NCI-H2081 (cell line): ENCODE measurements around the gene ACTMAP.
"Not testable (repeated sequence)": the region's sequence is repeated elsewhere in the genome, so short reads cannot be mapped to it uniquely, and the experiment has no call there.

Experiments
- DNase-seq, 2 experiments: peaks; one replicate each; lab custom pipeline; 2025; lab: John Stamatoyannopoulos, UW

ACTMAP gene

GRCh38 chr19:40743926-40744325, 6.4 kb downstream of the ACTMAP start:
- no peak for DNase-seq

GRCh38 chr19:40742886-40743285, 7.4 kb downstream of the ACTMAP start:
- no peak for DNase-seq

- no peak for DNase-seq
Observed at GRCh38 chr19:40742477-40742876, 7.8 kb downstream of the ACTMAP start.

- no peak for DNase-seq
Observed at GRCh38 chr19:40741527-40742390, 8.5 kb downstream of the ACTMAP start.

- DNase-seq, result no peak
Observed at GRCh38 chr19:40740747-40741146, 9.5 kb downstream of the ACTMAP start.

GRCh38 chr19:40739871-40740703, 10.2 kb downstream of the ACTMAP start:
- no peak for DNase-seq

GRCh38 chr19:40739030-40739839, 11.0 kb downstream of the ACTMAP start:
- DNase-seq, result no peak

GRCh38 chr19:40737102-40737644, 13.1 kb downstream of the ACTMAP start:
- no peak for DNase-seq

GRCh38 chr19:40736661-40737060, 13.6 kb downstream of the ACTMAP start:
- no peak for DNase-seq

GRCh38 chr19:40735013-40735771, 15.1 kb downstream of the ACTMAP start:
- DNase-seq, result no peak

GRCh38 chr19:40733149-40733548, 17.1 kb downstream of the ACTMAP start:
- DNase-seq, result no peak

GRCh38 chr19:40732304-40732703, 18.0 kb downstream of the ACTMAP start:
- DNase-seq, result not testable (repeated sequence)

- DNase-seq, result not testable (repeated sequence)
Observed at GRCh38 chr19:40730065-40730464, 20.2 kb downstream of the ACTMAP start.

GRCh38 chr19:40726279-40726678, 24.0 kb downstream of the ACTMAP start:
- no peak for DNase-seq

GRCh38 chr19:40724855-40725254, 25.4 kb downstream of the ACTMAP start:
- DNase-seq, result no peak

GRCh38 chr19:40724315-40724714, 26.0 kb downstream of the ACTMAP start:
- no peak for DNase-seq

GRCh38 chr19:40723661-40724254, 26.5 kb downstream of the ACTMAP start:
- no peak for DNase-seq

- DNase-seq, result no peak
Observed at GRCh38 chr19:40721936-40722661, 28.2 kb downstream of the ACTMAP start.

GRCh38 chr19:40721140-40721486, 29.2 kb downstream of the ACTMAP start:
- DNase-seq, result no peak

GRCh38 chr19:40719414-40719894, 30.8 kb downstream of the ACTMAP start:
- DNase-seq, result no peak
